Fibroblast of mammary gland (primary cell): ENCODE measurements around the gene AEBP2.
"Not testable (repeated sequence)": the region's sequence is repeated elsewhere in the genome, so short reads cannot be mapped to it uniquely, and the experiment has no call there.

ENCODE experiments used
- DNase-seq: peaks from one replicate; pipeline ENCODE4 v3.0.0-alpha.2; 2010; ENCODE audit warnings: low read depth
- H3K4me3 ChIP-seq: 2 replicates; pipeline ENCODE4 v1.5.1; 2011; ENCODE audit warnings: low read depth, mild to moderate bottlenecking, low read length, moderate library complexity; ENCODE audit not compliant: control insufficient read depth
- TF ChIP-seq, protein P1 (sequence below): conservative IDR thresholded peaks from 2 replicates; pipeline ENCODE4 v1.5.1; 2011; ENCODE audit warnings: low read depth, low read length, inconsistent platforms; ENCODE audit not compliant: control insufficient read depth, insufficient read depth

The AEBP2 gene

DNA sequence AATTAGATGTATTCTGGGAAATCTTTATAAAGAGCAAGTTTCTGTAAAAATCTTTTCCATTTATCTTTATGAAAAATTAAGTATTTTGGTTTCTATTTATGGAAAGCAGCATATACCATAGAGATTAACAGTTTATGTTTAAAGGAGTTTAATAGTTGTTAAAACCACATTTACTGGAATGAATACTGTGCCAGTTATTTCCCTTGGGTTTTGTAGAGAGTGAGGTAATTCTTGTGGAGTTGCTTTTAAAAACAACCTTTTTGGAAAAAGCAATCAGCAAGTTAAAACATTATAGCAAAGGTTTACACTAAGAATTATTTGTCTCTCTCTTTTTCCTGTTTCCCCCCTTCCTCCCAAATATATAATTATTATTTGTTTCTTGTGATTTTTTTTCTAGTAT, 34.9 kb downstream of the AEBP2 start:
- no peak overlapping the region for H3K4me3 ChIP-seq
- TF ChIP-seq, protein P1, sequence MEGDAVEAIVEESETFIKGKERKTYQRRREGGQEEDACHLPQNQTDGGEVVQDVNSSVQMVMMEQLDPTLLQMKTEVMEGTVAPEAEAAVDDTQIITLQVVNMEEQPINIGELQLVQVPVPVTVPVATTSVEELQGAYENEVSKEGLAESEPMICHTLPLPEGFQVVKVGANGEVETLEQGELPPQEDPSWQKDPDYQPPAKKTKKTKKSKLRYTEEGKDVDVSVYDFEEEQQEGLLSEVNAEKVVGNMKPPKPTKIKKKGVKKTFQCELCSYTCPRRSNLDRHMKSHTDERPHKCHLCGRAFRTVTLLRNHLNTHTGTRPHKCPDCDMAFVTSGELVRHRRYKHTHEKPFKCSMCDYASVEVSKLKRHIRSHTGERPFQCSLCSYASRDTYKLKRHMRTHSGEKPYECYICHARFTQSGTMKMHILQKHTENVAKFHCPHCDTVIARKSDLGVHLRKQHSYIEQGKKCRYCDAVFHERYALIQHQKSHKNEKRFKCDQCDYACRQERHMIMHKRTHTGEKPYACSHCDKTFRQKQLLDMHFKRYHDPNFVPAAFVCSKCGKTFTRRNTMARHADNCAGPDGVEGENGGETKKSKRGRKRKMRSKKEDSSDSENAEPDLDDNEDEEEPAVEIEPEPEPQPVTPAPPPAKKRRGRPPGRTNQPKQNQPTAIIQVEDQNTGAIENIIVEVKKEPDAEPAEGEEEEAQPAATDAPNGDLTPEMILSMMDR: no peak
- peak; percentile 50 for DNase-seq

DNA sequence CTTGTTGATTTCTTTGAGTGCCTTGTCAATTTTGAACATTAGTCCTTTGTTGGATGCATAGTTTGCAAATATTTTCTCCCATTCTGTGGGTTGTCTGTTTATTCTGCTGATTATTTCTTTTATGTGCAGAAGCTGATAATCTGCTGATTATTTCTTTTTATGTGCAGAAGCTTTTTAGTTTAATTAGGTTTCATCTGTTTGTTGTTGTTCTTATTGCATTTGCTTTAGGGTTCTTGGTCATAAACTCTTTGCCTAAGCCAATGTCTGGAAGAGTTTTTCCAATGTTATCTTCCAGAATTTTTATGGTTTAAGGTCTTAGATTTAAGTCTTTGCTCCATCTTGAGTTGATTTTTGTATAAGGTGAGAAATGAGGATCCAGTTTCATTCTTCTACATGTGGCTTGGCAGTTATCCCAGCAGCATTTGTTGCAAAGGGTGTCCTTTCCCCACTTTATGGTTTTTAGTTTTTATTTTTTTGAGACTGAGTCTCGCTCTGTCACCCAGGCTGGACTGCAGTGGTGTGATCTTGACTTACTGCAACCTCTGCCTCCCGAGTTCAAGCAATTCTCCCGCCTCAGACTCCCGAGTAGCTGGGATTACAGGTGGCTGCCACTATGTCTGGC, 36.7 kb downstream of the AEBP2 start:
- not testable (repeated sequence) for H3K4me3 ChIP-seq
- peak; percentile 36 for DNase-seq

DNA sequence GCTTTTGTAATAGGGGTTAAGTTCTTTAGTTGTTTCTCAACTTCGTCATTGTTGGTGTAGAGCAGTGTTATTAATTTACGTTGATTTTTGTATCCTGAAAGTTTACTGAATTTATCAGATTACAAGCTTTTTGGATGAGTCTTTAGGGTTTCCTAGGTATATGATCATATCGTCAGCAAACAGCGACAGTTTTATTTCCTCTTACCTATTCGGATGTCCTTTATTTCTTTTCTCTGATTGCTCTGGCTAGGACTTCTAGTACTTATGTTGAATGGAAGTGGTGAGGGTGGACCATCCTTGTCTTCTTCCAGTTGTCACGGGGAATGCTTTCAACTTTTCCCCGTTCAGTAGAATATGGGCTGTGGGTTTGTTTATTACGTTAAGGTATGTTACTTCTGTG, 37.8 kb downstream of the AEBP2 start:
- no peak for DNase-seq
- TF ChIP-seq, protein P1: no peak
- H3K4me3 ChIP-seq: no peak overlapping the region

GRCh38 chr12:19480459-19480858, 41.2 kb downstream of the AEBP2 start:
- no peak for DNase-seq
- TF ChIP-seq, protein P1: no peak
- H3K4me3 ChIP-seq: no peak overlapping the region

- H3K4me3 ChIP-seq: no peak overlapping the region
- no peak for DNase-seq
- TF ChIP-seq, protein P1: no peak
Measured at GRCh38 chr12:19482036-19482435, 42.7 kb downstream of the AEBP2 start.

DNA sequence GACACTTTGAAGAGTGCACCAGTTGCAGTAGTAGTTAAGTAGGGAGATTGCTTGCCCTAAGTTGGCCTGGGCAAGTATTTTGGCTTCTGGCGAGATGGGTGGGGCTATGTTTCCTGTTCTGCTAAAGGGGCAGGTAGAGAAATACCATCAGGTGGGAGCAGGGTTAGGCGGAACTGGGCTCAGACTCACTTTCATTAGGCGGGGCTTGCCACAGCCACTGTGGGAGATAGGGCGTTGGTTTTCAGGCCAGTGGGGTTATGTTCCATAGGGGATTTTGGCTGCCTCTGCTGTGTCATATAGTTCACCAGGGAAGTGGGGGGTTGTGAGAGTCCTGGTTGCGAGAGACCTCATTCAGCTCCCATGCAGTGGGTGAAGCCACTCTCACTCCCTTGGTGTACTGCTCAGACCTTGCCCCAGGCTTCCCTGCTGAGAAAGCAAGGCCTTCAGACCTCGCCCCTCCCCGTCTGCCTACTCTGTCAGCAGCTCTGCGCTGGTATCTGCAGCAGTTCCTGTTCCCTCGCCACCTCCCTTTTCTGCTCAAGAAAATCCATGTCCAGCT, 43.3 kb downstream of the AEBP2 start:
- no peak overlapping the region for H3K4me3 ChIP-seq
- TF ChIP-seq, protein P1: no peak
- no peak for DNase-seq

GRCh38 chr12:19483727-19484126, 44.4 kb downstream of the AEBP2 start:
- DNase-seq: peak; percentile 31
- H3K4me3 ChIP-seq: no peak overlapping the region
- TF ChIP-seq, protein P1: no peak
